Muscle of arm (tissue), 14 donors: ENCODE measurements around the gene PAWR. TPM values are rescaled to one million over a fixed set of nuclear protein-coding genes. Genes with fewer than 3 reads are reported as not detected.
A peak's percentile ranks its signal among the peaks of the same experiment; 100 is the strongest.

Source experiments
- DNase-seq: peaks from one replicate; pipeline ENCODE4 v3.0.0-alpha.2; 2013
- long read RNA-seq, 11 donors: transcript quantifications; one replicate each; lab custom pipeline, GENCODE V29; 2026
- polyA plus RNA-seq, 12 donors: library from polyadenylated mRNA; unstranded; fragments of 120-200 nt; gene quantifications; one replicate each; pipeline ENCODE4 v1.2.1, GENCODE V29; 2013; ENCODE audit not compliant: insufficient read length in 12 of 12

The PAWR gene, protein sequence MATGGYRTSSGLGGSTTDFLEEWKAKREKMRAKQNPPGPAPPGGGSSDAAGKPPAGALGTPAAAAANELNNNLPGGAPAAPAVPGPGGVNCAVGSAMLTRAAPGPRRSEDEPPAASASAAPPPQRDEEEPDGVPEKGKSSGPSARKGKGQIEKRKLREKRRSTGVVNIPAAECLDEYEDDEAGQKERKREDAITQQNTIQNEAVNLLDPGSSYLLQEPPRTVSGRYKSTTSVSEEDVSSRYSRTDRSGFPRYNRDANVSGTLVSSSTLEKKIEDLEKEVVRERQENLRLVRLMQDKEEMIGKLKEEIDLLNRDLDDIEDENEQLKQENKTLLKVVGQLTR
- polyA plus RNA-seq: 10 to 100 TPM in 7 of 12 donors, 1 to 10 TPM in 4, not detected in 1; 5.6 to 44.9 (median 12.8) TPM
- long read RNA-seq, donor 1, full-length matches to known transcripts: 5 of 11 reads
- long read RNA-seq, donor 1, partial matches to known transcripts: 6 of 11 reads
- long read RNA-seq, donor 1, other reads (novel, unspliced or antisense): 0 of 11 reads
- long read RNA-seq, donor 2: 0 reads
- long read RNA-seq, donor 3: 0 reads
- long read RNA-seq, donor 4: 0 reads
- long read RNA-seq, donor 5: 0 reads
- long read RNA-seq, donor 6: 0 reads
- long read RNA-seq, donor 7, partial matches to known transcripts: 0 of 2 reads
- long read RNA-seq, donor 7, other reads (novel, unspliced or antisense): 0 of 2 reads
- long read RNA-seq, donor 8, full-length matches to known transcripts: 3 of 3 reads
- long read RNA-seq, donor 8, partial matches to known transcripts: 0 of 3 reads
- long read RNA-seq, donor 8, other reads (novel, unspliced or antisense): 0 of 3 reads
- long read RNA-seq, donor 9: 0 reads
- long read RNA-seq, donor 10: 0 reads
- long read RNA-seq, donor 11: 0 reads

DNA sequence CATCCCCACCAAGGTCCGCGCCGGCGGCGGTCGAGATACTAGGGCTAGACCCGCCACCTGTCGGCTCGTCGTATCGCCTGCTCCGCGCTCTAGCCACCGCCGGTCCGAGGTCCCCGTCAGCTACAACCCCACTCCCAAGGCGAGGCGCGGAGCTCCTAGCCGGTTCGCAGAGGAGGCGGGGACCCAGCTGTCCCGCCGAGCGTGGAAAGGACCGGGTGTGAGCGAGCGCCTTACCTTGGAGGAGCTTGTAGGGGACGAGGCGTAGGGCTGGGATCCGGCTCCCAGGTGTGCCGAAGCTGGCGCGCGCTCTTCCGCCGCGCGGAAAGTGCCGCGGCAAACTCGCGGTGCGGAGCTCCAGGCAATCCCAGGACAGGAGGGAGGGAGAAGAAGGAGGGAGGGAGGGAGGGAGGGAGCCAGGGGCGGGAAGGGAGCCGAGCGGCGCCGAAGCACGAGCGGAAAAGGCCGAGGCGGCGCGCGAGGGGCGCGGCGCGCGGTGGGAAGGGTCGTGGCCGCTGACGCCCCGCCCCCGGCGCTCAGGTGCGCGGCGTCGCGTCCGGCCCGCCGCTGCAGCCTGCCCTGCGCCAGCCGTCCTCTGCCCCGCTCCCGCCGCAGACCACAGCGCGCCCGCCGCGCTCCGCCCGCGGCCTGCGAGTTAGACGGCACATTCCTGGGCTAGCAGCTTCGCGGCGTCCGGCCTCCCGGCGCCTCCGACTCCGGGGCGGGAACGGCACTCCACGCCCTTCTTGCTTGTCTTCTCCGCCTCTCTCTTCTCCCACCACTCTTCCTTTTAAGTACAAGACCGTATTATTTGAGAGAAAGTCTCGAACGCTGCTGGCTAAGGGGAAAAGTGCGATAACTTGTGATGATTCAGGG, at the start of gene PAWR:
PAWR (minus strand) TSS at position 327 of the 873 bp plus-strand sequence. CDS start 720 bp downstream, outside the sequence.
- peak; percentile 61 for DNase-seq

DNA sequence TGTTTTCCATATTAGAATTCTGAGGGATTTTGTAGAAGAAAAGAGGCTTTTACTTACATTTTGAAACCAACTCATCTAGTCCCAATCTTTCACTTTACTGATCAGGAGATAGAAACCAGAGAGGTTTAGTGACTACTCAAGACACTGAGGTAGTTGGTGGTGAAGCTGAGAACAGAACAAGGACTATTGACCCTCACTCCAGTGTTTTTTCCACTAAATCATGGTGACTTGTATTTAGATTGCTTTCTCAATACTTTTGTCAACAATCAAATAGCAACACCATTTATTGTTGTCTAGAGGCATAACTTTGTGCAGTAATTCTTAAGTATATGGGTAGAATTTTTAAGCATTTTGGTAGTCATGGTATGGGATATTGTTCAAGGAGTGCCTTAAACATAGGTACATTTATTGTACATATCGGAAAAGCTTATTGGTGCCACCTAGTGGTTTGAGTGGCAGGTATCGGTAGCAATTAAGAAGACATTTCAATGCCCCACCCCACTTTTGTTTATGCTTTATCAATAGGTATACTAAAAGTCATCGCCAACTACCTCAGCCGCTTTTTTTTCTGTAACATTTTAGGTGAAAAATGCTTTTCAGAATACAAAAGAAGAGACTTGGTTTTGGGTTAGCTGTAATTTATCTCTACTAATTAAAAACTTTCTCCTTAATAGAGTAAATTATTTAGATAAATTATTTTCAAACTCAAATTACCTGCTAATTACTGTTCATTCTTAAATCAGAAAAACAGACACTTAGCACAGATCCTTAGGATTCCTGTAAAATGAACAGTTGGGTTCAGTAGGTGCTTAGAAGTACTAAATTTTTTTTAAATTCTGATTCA, 47.3 kb upstream of the PAWR start:
- DNase-seq: peak; percentile 33

DNA sequence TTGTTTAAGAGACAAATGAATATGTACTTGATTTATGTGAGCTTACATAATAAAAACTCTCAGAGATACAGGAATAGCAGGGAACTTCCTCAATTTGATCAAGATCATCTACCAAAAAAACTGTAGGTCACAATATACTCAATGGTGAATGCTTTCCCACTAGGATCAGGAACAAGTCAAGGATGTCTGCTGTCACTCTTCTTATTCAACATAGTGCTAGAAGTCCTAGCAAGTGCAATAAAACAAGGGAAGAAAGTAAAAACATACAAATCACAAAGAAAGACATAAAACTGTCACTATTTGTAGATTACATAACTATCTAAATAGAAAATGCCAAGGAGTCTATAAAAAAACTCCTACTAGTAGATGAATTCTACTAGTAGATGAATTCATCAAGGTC, 41.9 kb upstream of the PAWR start:
- DNase-seq: no peak

DNA sequence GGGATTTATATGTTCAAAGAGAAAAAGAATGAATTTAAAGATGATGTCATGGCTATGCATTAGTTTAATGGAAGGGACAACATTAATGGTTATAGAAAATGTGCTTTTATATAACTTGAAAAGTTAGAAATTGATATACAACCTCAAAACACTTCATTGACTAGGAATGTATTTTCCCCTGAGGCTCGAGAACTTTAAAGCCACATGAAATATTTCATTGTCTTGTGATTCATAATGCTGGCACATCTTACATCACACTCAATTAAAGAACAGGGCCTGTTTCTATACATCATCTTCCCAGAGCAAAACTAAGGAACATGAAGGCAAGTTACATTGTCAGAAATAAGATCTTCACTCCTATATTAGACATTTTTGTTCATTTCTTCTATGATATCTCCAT, 35.2 kb upstream of the PAWR start:
- DNase-seq: no peak

DNA sequence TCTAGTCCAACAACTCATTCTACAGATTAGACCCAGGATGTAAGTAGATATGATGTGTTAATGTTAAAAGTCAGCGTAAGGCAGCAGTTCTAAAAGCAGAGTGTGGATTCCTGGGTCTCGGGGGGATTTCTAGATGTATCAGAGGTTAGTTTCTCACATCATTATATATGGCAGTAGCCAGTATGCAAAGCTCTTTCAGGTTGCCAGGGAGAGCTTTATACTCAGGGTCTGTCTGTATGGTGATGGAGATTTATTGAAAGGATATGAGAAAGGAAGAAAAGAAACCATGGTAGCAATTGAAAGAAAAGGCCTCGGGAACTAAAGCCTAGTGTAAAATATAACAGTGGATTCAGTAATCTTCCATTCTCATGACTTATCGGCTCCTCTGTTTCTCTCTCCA, 26.2 kb upstream of the PAWR start:
- no peak for DNase-seq

DNA sequence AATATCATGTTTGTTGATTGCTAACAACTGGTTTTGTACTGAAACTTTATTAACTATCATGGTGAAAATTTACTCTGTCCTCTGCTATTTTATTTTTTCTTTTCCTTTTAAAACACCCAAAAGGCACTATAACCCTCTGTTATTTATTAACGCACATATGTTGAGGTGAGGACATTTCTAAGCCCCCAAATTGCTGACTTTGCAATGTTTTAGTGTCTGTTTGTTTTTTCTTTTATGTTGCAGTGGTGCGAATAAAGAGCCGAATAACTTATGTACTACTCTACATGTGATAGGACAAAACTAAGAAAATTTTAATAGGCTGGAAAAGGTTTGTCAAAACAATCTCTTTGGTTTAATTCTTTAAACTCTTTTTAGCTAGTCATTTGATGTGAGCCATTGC, 24.5 kb upstream of the PAWR start:
- DNase-seq: no peak

DNA sequence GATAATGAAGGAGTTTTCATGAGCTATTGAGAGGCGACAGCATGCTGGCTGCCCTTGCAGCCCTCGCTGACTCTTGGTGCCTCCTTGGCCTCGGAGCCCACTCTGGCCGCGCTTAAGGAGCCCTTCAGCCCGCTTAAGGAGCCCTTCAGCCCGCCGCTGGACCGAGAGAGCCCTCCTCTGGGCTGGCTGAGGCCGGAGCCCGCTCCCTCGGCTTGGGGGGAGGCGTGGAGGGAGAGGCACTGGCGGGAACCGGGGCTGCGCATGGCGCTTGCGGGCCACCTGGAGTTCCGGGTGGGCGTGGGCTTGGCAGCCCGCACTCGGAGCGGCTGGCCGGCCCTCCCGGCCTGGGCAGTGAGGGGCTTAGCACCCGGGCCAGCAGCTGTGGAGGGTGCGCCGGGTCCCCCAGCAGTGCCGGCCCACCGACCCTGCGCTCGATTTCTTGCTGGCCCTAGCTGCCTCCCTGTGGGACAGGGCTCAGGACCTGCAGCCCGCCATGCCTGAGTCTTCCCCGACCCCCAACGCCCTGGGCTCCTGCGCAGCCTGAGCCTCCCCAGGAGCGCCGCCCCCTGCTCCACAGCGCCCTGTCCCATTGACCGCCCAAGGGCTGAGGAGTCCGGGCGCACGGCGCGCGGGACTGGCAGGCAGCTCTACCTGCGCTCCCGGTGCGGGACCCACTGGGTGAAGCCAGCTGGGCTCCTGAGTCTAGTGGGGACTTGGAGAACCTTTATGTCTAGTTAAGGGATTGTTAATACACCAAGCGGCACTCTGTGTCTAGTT, 20.1 kb upstream of the PAWR start:
- DNase-seq: no peak

DNA sequence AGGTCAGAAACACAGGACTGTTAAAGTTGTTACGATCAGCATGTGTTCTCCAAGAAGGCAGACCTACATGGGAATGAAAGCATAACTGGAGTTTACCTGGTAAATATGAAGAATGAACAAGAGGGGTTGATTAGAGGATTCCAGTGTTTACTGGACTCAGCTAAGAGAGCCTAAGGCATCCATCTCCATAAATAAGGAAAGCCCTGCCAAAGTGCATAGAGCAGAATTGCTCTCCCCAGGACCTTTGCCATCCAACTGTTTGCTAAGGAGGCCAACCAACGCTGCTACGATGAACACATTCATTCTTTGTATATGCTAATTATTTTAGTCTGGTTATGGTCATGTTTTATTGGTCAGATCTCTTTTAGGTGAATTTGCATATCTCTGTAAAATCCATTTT, 17.1 kb upstream of the PAWR start:
- no peak for DNase-seq

DNA sequence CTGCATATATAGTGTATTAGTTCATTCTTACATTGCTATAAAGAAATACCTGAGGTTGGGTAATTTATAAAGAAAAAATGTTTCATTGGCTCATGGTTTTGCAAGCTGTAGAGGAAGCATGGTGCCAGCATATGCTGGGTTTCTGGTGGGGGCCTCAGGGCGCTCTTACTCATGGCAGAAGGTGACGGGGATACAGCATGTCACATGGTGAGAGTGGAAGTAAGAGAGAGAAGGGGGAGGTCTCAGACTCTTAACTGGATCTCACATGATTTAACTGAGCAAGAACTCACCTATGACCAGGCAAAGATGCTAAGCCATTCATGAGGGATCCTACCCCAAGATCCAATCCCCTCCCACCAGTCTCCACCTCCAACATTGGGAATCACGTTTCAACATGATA, 15.9 kb upstream of the PAWR start:
- no peak for DNase-seq

DNA sequence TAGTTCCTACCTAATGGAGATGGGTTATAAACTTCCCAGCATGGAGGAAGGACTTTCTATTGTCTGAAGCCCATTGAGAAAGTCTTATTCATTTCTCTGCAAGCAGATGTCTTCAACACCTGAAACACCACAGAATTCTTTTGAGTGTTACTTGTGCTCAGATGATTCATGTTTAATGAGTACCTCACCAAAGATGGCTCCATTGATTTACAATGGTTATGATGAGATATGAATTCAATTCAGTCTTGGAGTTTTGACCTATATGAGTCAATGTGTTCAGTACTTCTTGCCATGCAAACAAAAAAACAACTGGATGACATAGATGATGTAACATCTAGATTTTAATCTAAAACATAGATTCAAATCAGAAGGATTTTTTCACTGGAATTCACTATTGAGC, 15.4 kb upstream of the PAWR start:
- DNase-seq: no peak

DNA sequence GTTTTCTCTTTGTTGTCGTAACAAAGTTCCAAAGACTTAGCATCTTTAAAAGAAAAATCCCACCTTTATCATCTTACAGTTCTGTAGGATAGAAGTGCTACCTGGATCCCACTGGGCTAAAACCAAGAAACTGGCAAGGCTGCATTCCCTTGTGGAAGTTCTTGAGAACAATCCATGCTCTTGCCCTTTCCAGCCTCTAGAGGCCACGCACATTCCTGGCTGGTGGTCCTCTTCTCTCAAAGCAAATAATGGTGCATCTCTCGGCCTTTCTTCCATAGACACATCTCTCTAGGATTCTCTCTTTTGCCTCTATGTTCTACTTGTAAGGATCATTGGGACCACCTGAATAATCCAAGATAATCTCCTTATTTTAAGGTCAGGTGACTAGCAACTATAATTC, 8.2 kb upstream of the PAWR start:
- no peak for DNase-seq

DNA sequence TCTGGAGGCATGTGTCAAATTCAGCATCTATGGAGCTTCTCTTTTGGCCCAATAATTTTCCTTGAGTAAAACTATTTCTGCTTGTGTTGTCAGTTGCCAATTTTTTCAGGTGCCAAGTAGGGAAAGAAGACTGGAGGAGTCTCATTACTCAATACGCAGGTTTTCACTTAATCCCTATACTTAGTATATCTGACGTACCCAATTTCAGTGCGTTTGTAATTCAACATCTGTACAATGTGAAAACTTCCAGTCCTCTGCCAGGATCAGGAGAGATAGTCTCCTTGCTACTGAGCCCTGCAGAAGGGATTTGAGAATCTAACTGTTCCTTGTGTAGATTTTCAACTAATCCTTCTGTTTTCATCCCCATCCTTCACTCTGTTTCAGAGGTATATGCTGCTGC, 5.7 kb upstream of the PAWR start:
- DNase-seq: no peak

DNA sequence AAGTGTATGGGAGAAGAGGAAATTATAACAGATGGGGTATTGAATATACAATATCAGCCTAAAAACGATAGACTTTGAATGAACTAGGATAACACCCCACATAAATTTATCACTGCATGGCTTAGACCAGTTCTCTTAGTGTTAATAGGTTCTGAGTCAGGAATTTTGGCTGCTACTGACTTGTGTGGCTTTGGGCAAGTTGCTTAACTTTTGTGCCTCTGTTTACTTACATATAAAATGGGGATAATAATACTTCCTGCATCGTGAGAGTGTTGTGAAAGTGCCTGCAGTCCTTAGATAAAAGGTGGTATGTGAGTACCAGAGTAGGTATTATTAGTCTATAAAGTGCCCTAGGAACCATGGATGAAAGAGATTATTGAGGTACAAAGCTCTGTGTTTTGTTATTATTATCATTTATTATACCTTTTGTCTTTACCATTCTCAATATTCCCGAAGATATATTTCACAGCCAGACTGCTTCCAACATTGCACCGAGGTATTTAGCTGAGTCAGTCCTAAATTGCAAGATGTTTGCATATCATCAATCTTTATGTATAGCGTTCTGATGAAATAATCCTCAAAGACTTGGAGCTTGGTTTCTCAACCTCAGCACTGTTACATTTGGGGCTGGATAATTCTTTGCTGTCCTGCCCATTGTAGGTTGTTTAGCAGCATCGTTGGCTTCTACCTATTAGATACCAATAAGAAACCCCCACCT, 2.3 kb upstream of the PAWR start:
- no peak for DNase-seq

DNA sequence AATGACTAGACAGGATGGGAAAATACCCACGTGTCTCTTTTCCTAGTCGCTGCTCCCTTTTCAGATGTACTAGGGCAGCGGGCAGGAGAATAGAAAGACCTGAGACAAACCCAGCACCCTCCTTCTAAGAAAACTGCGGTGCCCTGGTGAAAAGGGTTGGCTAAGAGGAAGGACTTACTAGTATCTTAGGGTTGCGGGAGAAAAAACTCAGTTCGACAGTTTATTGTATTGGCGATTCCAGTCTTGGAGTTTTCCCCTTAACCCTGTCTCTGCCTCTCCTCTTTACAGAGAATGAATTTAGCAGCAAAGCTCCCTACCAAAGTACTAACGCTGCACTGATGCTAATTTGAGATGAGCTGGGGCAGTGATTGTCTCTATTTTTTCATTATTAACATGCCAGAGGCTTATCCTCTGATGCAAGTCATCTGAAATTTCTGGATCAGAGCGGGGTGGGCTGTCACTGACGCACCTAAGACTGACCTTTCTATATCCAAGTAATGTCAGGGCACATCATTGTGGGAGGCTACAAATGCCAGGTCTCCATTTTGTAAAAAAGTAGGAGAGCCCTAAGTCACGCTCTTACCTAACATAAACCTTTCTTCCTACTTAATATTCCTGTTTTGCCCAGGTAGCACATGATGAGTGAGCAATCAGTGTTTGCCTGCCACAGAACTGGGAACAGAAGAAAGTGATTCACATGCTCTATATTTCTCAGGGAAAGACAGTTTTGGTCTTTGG, 916 bp upstream of the PAWR start:
- no peak for DNase-seq

DNA sequence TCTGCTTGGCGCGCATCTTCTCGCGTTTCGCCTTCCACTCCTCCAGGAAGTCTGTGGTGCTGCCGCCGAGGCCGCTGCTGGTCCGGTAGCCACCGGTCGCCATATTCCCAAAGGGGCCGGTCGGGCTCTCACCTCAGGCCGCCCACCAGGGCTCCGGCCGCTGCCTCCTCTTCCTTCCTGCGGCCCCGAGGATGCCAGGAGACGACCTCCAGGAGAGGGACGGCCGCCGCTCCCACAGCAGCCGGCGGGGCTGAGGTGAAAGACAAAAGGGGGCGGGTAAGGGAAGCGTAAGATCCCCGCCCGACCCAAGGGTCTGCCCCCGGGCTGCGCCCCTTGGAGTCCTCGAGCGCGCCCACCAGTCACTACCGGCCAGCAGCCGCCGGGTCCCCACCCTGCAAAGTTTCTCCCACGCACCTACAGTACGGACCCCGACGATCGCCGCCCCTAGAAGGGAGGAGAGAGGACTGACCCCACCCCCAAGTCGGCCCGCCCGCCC, 574 bp downstream of the PAWR start:
- no peak for DNase-seq

DNA sequence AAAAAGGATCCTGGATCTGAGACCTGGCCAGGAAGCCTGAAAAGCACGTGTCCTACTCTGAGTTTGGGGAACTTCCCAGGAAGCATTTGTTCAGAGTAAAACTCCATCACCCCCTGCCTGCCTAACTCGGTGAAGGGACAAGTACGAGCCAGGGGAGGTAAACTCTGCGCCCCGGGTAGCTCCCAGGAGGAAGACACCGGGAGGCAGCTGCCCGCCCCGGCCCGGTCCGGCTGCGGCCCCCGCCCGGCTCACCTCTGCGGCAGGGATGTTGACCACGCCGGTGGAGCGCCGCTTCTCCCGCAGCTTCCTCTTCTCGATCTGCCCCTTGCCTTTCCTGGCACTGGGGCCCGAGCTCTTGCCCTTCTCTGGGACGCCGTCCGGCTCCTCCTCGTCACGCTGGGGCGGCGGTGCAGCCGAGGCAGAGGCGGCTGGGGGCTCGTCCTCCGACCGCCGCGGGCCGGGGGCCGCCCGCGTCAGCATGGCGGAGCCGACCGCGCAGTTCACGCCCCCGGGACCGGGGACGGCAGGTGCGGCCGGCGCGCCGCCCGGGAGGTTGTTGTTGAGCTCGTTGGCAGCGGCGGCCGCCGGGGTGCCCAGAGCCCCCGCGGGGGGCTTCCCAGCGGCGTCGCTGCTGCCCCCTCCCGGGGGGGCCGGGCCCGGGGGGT, 1.2 kb downstream of the PAWR start:
- DNase-seq: peak; percentile 32

DNA sequence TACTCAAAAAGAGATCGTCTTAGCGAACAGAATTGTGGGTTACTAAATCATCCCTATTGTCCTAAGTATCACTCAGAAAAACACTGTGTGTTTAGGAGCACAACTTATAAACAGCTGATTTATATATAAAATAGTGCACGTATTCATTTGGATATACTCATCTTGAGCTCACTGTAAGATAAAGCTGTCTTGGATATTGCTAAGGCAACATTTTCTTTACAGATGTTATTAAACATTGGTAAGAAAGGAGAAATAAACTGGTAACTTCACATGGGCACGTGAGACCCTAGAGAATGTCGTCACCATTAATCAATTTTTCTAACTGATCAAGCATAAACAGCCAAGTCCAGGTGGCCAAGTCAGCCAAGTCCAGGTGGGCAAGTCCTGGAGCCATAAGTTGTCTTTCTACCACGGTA, 1.7 kb downstream of the PAWR start:
- DNase-seq: no peak
